H9 (cell line): ENCODE results near the gene MRAS. TPM values are rescaled to one million over a fixed set of nuclear protein-coding genes. Genes with fewer than 3 reads are reported as not detected.
"Not testable (repeated sequence)": the region's sequence is repeated elsewhere in the genome, so short reads cannot be mapped to it uniquely, and the experiment has no call there.

Experiments
- DNase-seq: peaks from one replicate; pipeline ENCODE4 v3.0.0-alpha.2; 2017
- H2AFZ ChIP-seq: one replicate; pipeline ENCODE4 v1.6.1; 2013; ENCODE audit warnings: mild to moderate bottlenecking, low read length, control low read depth, moderate library complexity
- H2AK5ac ChIP-seq: 2 replicates; pipeline ENCODE4 v1.6.1; 2013; ENCODE audit warnings: low read length, control low read depth, mixed read lengths; ENCODE audit not compliant: insufficient read length
- H2BK120ac ChIP-seq: one replicate; pipeline ENCODE4 v1.6.1; 2013; ENCODE audit warnings: low read depth, mild to moderate bottlenecking, low read length, control low read depth, inconsistent platforms; ENCODE audit not compliant: poor library complexity, severe bottlenecking
- H2BK12ac ChIP-seq: 2 replicates; pipeline ENCODE4 v1.6.1; 2013; ENCODE audit warnings: low read length, control low read depth, mixed read lengths, low read depth; ENCODE audit not compliant: insufficient read length
- H2BK15ac ChIP-seq: 2 replicates; pipeline ENCODE4 v1.6.1; 2013; ENCODE audit warnings: low read depth, low read length, control low read depth
- H2BK20ac ChIP-seq: one replicate; pipeline ENCODE4 v1.6.1; 2013; ENCODE audit warnings: low read depth, mild to moderate bottlenecking, low read length, control low read depth, inconsistent platforms; ENCODE audit not compliant: poor library complexity, severe bottlenecking
- H2BK5ac ChIP-seq: 2 replicates; pipeline ENCODE4 v1.6.1; 2013; ENCODE audit warnings: low read length, control low read depth, mixed read lengths; ENCODE audit not compliant: insufficient read length
- H3K14ac ChIP-seq: 2 replicates; pipeline ENCODE4 v1.6.1; 2013; ENCODE audit warnings: low read length, control low read depth; ENCODE audit not compliant: insufficient read depth
- H3K18ac ChIP-seq: 2 replicates; pipeline ENCODE4 v1.6.1; 2013; ENCODE audit warnings: low read depth, mild to moderate bottlenecking, mixed read lengths, low read length, control low read depth; ENCODE audit not compliant: insufficient read length
- H3K23ac ChIP-seq: 2 replicates; pipeline ENCODE4 v1.6.1; 2013; ENCODE audit warnings: low read length, control low read depth, mixed read lengths, low read depth; ENCODE audit not compliant: insufficient read length
- H3K23me2 ChIP-seq: 2 replicates; pipeline ENCODE4 v1.6.1; 2013; ENCODE audit warnings: low read depth, mild to moderate bottlenecking, mixed read lengths, low read length, control low read depth; ENCODE audit not compliant: insufficient read length, poor library complexity, severe bottlenecking
- H3K27ac ChIP-seq: 2 replicates; pipeline ENCODE4 v1.5.1; 2013; ENCODE audit warnings: low read length, control low read depth, mixed read lengths, low read depth; ENCODE audit not compliant: insufficient read length
- H3K27me3 ChIP-seq: 2 replicates; pipeline ENCODE4 v1.6.1; 2013; ENCODE audit warnings: low read length, control low read depth, inconsistent platforms; ENCODE audit not compliant: insufficient read depth
- H3K4ac ChIP-seq: 2 replicates; pipeline ENCODE4 v1.6.1; 2013; ENCODE audit warnings: low read depth, mild to moderate bottlenecking, control low read depth, inconsistent platforms, low read length, moderate library complexity
- H3K4me1 ChIP-seq: 2 replicates; pipeline ENCODE4 v1.6.1; 2013; ENCODE audit warnings: low read length, control low read depth, inconsistent platforms; ENCODE audit not compliant: insufficient read depth
- H3K4me2 ChIP-seq: 2 replicates; pipeline ENCODE4 v1.6.1; 2013; ENCODE audit warnings: low read length, control low read depth, mixed read lengths; ENCODE audit not compliant: insufficient read length, insufficient read depth
- H3K56ac ChIP-seq: 2 replicates; pipeline ENCODE4 v1.6.1; 2013; ENCODE audit warnings: low read depth, mild to moderate bottlenecking, mixed read lengths, low read length, control low read depth; ENCODE audit not compliant: insufficient read length
- H3K79me1 ChIP-seq: 2 replicates; pipeline ENCODE4 v1.6.1; 2013; ENCODE audit warnings: low read depth, mild to moderate bottlenecking, moderate library complexity, low read length, control low read depth, inconsistent platforms; ENCODE audit not compliant: insufficient read depth, poor library complexity, severe bottlenecking
- H3K79me2 ChIP-seq: 2 replicates; pipeline ENCODE4 v1.6.1; 2013; ENCODE audit warnings: low read length, control low read depth, inconsistent platforms; ENCODE audit not compliant: insufficient read depth
- H3K9ac ChIP-seq: 2 replicates; pipeline ENCODE4 v1.6.1; 2013; ENCODE audit warnings: low read length, control low read depth, mixed read lengths; ENCODE audit not compliant: insufficient read length; ENCODE audit errors: extremely low read depth
- H3K9me3 ChIP-seq: one replicate; pipeline ENCODE4 v1.6.1; 2013; ENCODE audit warnings: low read depth, low read length, inconsistent platforms; ENCODE audit not compliant: control insufficient read depth
- H3T11ph ChIP-seq: one replicate; pipeline ENCODE4 v1.6.1; 2013; ENCODE audit warnings: mild to moderate bottlenecking, low read length, control low read depth, inconsistent platforms
- H4K20me1 ChIP-seq: one replicate; pipeline ENCODE4 v1.6.1; 2013; ENCODE audit not compliant: control insufficient read depth, insufficient read length, insufficient read depth
- H4K5ac ChIP-seq: 2 replicates; pipeline ENCODE4 v1.6.1; 2013; ENCODE audit warnings: low read depth, mild to moderate bottlenecking, mixed read lengths, low read length, control low read depth; ENCODE audit not compliant: insufficient read length
- H4K8ac ChIP-seq: replicated peaks from 2 replicates; pipeline ENCODE4 v1.6.1; 2013; ENCODE audit warnings: low read length, control low read depth, mixed read lengths, low read depth; ENCODE audit not compliant: insufficient read length
- H4K91ac ChIP-seq: 2 replicates; pipeline ENCODE4 v1.6.1; 2013; ENCODE audit warnings: low read depth, mild to moderate bottlenecking, moderate library complexity, mixed read lengths, low read length, control low read depth; ENCODE audit not compliant: insufficient read length
- H3K27ac Mint-ChIP-seq, 3 experiments: 2 replicates in 2 of 3; 3 replicates in 1 of 3; pipeline ENCODE4 v1.8.0; 2020 to 2021; ENCODE audit warnings: mixed read lengths in 3 of 3, mild to moderate bottlenecking in 1 of 3, moderate library complexity in 1 of 3
- H3K27me3 Mint-ChIP-seq: 2 replicates; pipeline ENCODE4 v1.8.0; 2021; ENCODE audit warnings: low read depth, mild to moderate bottlenecking, moderate library complexity, mixed read lengths
- H3K36me3 Mint-ChIP-seq, 3 experiments: 2 replicates in 2 of 3; 3 replicates in 1 of 3; pipeline ENCODE4 v1.8.0; 2020 to 2021; ENCODE audit warnings: low read depth in 3 of 3, mixed read lengths in 3 of 3; ENCODE audit not compliant: insufficient read depth in 1 of 3
- H3K4me1 Mint-ChIP-seq, 2 experiments: 2 replicates each; pipeline ENCODE4 v1.8.0; 2020; ENCODE audit warnings: mixed read lengths in 2 of 2
- H3K4me3 Mint-ChIP-seq, 2 experiments: 2 replicates in 1 of 2; 3 replicates in 1 of 2; pipeline ENCODE4 v1.8.0; 2020 to 2021; ENCODE audit warnings: mild to moderate bottlenecking in 2 of 2, mixed read lengths in 2 of 2, moderate library complexity in 1 of 2
- H3K9me3 Mint-ChIP-seq, 2 experiments: 2 replicates in 1 of 2; 3 replicates in 1 of 2; pipeline ENCODE4 v1.8.0; 2020; ENCODE audit warnings: mild to moderate bottlenecking in 2 of 2, mixed read lengths in 2 of 2, moderate library complexity in 1 of 2
- CTCF ChIP-seq: fragments of 200-600 bp; sonication (generic); conservative IDR thresholded peaks from 3 replicates; pipeline ENCODE4 v1.8.0; 2021; ENCODE audit warnings: antibody characterized with exemption, mild to moderate bottlenecking
- WGBS: extraction: QIAGEN DNeasy Blood & Tissue Kit; methylation state at CpG from one replicate; pipeline ENCODE4 v1.1.7; 2013; ENCODE audit warnings: missing lambda C conversion rate, low lambda C conversion rate, mixed read lengths; ENCODE audit not compliant: insufficient read length; ENCODE audit errors: extremely low coverage; 5-methylcytosine and 5-hydroxymethylcytosine counted together
- total RNA-seq: library from RNA; stranded (reverse); gene quantifications from 2 replicates; pipeline ENCODE4 v1.2.1, GENCODE V29; 2021

Gene MRAS
- total RNA-seq, 1 experiment from 2014 or later, result 10.9 TPM

GRCh38 chr3:138412821-138413551 lies 64.6 kb downstream of the MRAS start:
- no peaks in the 10 kb centered on the region for H3K79me1 ChIP-seq
- H2BK20ac ChIP-seq, result no peak overlapping the region
- no peaks in the 10 kb centered on the region for H3K27me3 ChIP-seq
- H2BK5ac ChIP-seq, result no peak overlapping the region
- no peak overlapping the region for H2BK12ac ChIP-seq
- H2AK5ac ChIP-seq, result no peak overlapping the region
- no peak overlapping the region; the same call in 1 of the 2 replicates for H3K14ac ChIP-seq
- Mint-ChIP-seq H3K9me3 (no peaks in the 10 kb centered on the region; a peak in 1 of 5 replicates), H3K27me3 (peaks cover 1% of the 10 kb centered on the region), H3K4me3 (no peak overlapping the region), H3K36me3 (peaks cover 0 to 2% (median 0%) of the 10 kb centered on the region in 3 experiments; a peak in 3 of 7 replicates), H3K27ac (no peak overlapping the region; a peak in 1 of 7 replicates), H3K4me1 (peaks cover 39 to 41% of the 10 kb centered on the region in 2 experiments)
- no peak overlapping the region for H2BK15ac ChIP-seq
- H4K8ac ChIP-seq, result no peak overlapping the region
- H3K23me2 ChIP-seq, result no peaks in the 10 kb centered on the region
- no peak overlapping the region for H3K27ac ChIP-seq
- H3K23ac ChIP-seq, result no peak overlapping the region
- H3K18ac ChIP-seq, result no peak overlapping the region
- no peak overlapping the region for H2AFZ ChIP-seq
- no peak for TF ChIP-seq CTCF
- no peak overlapping the region for H3K4me2 ChIP-seq
- H2BK120ac ChIP-seq, result no peak overlapping the region
- no peaks in the 10 kb centered on the region for H4K20me1 ChIP-seq
- DNase-seq, result peak; percentile 25
- no peak overlapping the region for H4K91ac ChIP-seq
- H3K9ac ChIP-seq, result no peak overlapping the region
- no peak overlapping the region for H4K5ac ChIP-seq
- no peak overlapping the region for H3K56ac ChIP-seq
- H3K4me1 ChIP-seq, result peaks cover 22% of the 10 kb centered on the region; the same call in 1 of the 2 replicates
- no peaks in the 10 kb centered on the region for H3K79me2 ChIP-seq
- no peak overlapping the region for H3K4ac ChIP-seq
- no peak overlapping the region for H3T11ph ChIP-seq
- no peaks in the 10 kb centered on the region for H3K9me3 ChIP-seq
- no CpG with 5 or more reads among the region's 9 CpGs for WGBS

GRCh38 chr3:138416236-138416635 lies 67.9 kb downstream of the MRAS start:
- not testable (repeated sequence) for H3K56ac ChIP-seq, H3K14ac ChIP-seq, H4K91ac ChIP-seq, H3K27me3 ChIP-seq, H2AK5ac ChIP-seq, H4K8ac ChIP-seq, H3K4ac ChIP-seq, H3K9me3 ChIP-seq, H3K23me2 ChIP-seq, H3K23ac ChIP-seq, H3K27me3 Mint-ChIP-seq, H3K79me1 ChIP-seq, H3K27ac ChIP-seq, H3K4me3 Mint-ChIP-seq, H3K79me2 ChIP-seq, H3K9ac ChIP-seq, H2BK120ac ChIP-seq, H2AFZ ChIP-seq, H4K20me1 ChIP-seq, DNase-seq, H2BK12ac ChIP-seq, H2BK20ac ChIP-seq, H2BK5ac ChIP-seq, H4K5ac ChIP-seq, H3T11ph ChIP-seq, H3K4me1 ChIP-seq, H3K27ac Mint-ChIP-seq, H3K4me2 ChIP-seq, H3K18ac ChIP-seq, H2BK15ac ChIP-seq
- H3K36me3 Mint-ChIP-seq, result peaks cover 0 to 10% (median 2%) of the 10 kb centered on the region in 3 experiments; a peak in 3 of 7 replicates
- H3K4me1 Mint-ChIP-seq, result peaks cover 12 to 13% of the 10 kb centered on the region in 2 experiments
- peaks cover 4 to 11% of the 10 kb centered on the region in 2 experiments; a peak in 4 of 5 replicates for H3K9me3 Mint-ChIP-seq
- no CpG with 5 or more reads among the region's 4 CpGs for WGBS
